ENCODE results near the gene MMUT. TPM values are rescaled to one million over a fixed set of nuclear protein-coding genes. Genes with fewer than 3 reads are reported as not detected.

MMUT gene
- total RNA-seq, 6 experiments from 2014 or later = 16.3 to 18.7 (median 17.1) TPM

DNA sequence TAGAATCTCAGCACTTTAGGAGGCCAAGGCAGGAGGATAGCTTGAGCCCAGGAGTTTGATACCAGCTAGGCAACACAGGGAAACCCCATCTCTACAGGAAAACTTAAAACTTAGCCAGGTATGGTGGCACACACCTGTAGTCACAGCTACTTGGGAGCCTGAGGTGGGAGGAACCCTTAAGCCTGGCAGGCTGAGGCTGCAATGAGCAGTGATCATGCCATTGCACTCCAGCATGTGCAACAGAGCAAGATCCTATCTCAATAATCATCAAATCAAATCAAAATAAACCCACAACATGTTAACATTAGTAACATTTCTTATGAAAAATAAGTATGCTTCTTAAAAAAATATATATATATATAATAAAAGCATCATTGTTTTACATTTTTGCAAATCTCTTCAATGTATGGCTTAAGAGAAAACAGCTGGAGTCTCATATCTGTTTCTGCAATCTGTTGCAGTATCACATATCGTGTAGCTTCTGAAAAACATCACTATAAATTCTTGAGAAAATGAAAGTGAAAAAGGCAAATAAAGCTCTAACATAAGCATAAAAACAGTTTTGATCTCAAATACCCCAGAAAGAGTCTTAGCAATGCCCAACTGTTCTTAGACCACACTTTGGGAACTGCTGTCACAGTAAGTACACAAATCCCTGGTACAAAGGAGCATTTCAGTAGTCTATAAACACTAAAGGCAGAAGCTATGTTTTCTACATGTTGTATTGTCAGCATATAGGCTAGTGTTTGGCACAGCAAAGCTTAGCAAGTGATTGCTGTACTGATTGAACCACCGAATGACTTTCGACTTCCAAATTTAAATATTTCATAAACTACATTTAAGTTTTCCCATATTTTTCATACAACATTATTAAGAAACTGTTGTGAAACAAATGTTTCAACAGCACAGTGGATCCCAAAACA, 8.0 kb downstream of the MMUT start:
- H3K4me3 Mint-ChIP-seq = no peak overlapping the region
- H3K27me3 Mint-ChIP-seq (ENCODE audit: insufficient read depth) = 0 out of 2 replicates have a peak, but pooled peaks cover under 1% of the 10 kb centered on the region
- H3K4me1 Mint-ChIP-seq (ENCODE audit: low read depth) = peaks cover 15% of the 10 kb centered on the region; the same call in 1 of the 2 replicates
- DNase-seq = no peak
- H3K36me3 Mint-ChIP-seq (ENCODE audit: low read depth) = no peaks in the 10 kb centered on the region; the same call in none of the 2 replicates
- TF ChIP-seq CTCF (IDR thresholded peaks at IDR 0.05) = no peak
- no peaks in the 10 kb centered on the region for H3K9me3 Mint-ChIP-seq
- no peak overlapping the region for H3K27ac Mint-ChIP-seq

DNA sequence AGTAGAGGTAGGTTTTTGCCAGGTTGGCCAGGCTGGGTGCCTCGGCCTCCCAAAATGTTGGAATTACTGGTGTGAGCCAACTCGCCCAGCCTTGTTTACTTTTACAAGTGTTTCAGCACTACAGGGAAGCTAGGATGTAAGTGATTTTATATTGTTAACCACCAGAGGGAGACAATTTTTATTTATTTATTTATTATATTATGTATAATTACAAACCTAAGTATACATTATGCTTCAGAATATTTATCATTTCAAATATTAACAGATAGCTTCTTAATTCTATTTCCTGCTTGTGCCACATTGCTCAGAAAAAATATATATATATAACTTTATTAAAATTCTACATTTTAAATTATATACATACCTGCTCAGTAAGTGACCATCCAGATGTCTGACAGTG, 9.8 kb downstream of the MMUT start:
- H3K4me3 Mint-ChIP-seq = no peak overlapping the region
- H3K36me3 Mint-ChIP-seq (ENCODE audit: low read depth) = no peaks in the 10 kb centered on the region; the same call in 1 of the 2 replicates
- no peak overlapping the region for H3K27ac Mint-ChIP-seq
- H3K9me3 Mint-ChIP-seq = no peaks in the 10 kb centered on the region
- DNase-seq = no peak
- peaks cover 2% of the 10 kb centered on the region; the same call in 1 of the 2 replicates for H3K27me3 Mint-ChIP-seq (ENCODE audit: insufficient read depth)
- peak; percentile 80 for TF ChIP-seq CTCF (IDR thresholded peaks at IDR 0.05)
- peaks cover 14% of the 10 kb centered on the region; the same call in 1 of the 2 replicates for H3K4me1 Mint-ChIP-seq (ENCODE audit: low read depth)

DNA sequence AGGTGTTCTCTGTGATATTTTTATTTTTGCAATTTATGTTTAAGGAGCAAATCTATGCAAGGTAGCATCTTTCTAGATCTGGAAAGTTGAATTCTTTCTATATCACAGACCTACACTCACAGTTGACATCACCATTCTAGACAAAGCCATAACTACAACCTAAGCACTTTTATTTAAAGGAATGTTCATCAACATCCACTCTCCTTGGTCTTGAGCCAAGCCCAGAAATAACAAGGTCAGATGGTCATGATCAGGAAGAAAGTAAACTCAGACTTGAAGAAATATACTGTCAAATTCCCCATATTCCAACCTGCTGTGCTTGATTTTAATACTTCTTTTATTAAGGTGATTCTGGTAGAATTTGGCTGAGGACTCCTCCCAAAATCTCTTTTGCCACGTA, 32.2 kb downstream of the MMUT start:
- H3K9me3 Mint-ChIP-seq = no peaks in the 10 kb centered on the region
- no peak overlapping the region for H3K4me3 Mint-ChIP-seq
- no peak overlapping the region for H3K27ac Mint-ChIP-seq
- no peak for DNase-seq
- TF ChIP-seq CTCF (IDR thresholded peaks at IDR 0.05) = no peak
- no peaks in the 10 kb centered on the region for H3K27me3 Mint-ChIP-seq (ENCODE audit: insufficient read depth)
- H3K4me1 Mint-ChIP-seq (ENCODE audit: low read depth) = peaks cover 18% of the 10 kb centered on the region
- H3K36me3 Mint-ChIP-seq (ENCODE audit: low read depth) = peaks cover 18% of the 10 kb centered on the region

- H3K4me3 Mint-ChIP-seq = no peak overlapping the region
- peak overlapping the region; percentile 18; the same call in 1 of the 2 replicates for H3K27ac Mint-ChIP-seq
- H3K27me3 Mint-ChIP-seq (ENCODE audit: insufficient read depth) = no peaks in the 10 kb centered on the region
- H3K4me1 Mint-ChIP-seq (ENCODE audit: low read depth) = peaks cover 18% of the 10 kb centered on the region
- peak; percentile 73 for DNase-seq
- no peak for TF ChIP-seq CTCF (IDR thresholded peaks at IDR 0.05)
- no peaks in the 10 kb centered on the region for H3K9me3 Mint-ChIP-seq
- peaks cover 14% of the 10 kb centered on the region for H3K36me3 Mint-ChIP-seq (ENCODE audit: low read depth)
These were observed 32.9 kb downstream of the MMUT start for GRCh38 chr6:49430187-49430586.

DNA sequence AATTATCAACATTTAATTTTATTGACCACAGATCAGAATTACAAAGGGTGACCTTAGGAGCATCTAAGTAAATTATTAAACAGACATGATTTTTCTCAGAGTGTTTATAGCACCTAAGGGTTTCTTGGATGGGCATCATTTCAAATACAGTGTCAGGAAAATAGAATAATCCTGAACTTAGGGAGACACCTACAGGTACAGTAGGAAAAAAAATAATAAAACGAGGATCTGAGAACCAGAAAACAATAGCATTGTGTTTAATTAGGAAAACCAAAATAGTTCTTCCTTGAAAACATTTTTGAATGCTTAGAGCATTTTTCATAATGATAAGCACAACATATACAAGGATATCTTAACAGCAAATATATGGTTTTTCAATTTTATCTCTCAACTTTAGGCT, 39.2 kb downstream of the MMUT start:
- DNase-seq = peak; percentile 10
- H3K27me3 Mint-ChIP-seq (ENCODE audit: insufficient read depth) = no peaks in the 10 kb centered on the region
- H3K36me3 Mint-ChIP-seq (ENCODE audit: low read depth) = peaks cover 3% of the 10 kb centered on the region; the same call in 1 of the 2 replicates
- no peak overlapping the region for H3K27ac Mint-ChIP-seq
- H3K9me3 Mint-ChIP-seq = no peaks in the 10 kb centered on the region
- no peaks in the 10 kb centered on the region for H3K4me1 Mint-ChIP-seq (ENCODE audit: low read depth)
- no peak overlapping the region for H3K4me3 Mint-ChIP-seq
- peak; percentile 73 for TF ChIP-seq CTCF (IDR thresholded peaks at IDR 0.05)
